Bone marrow (tissue), 2 donors: ENCODE data around the gene B3GNT3.

Experiments used
- DNase-seq, 2 donors: peaks; one replicate each; lab custom pipeline; 2025; lab: John Stamatoyannopoulos, UW

The B3GNT3 gene

DNA sequence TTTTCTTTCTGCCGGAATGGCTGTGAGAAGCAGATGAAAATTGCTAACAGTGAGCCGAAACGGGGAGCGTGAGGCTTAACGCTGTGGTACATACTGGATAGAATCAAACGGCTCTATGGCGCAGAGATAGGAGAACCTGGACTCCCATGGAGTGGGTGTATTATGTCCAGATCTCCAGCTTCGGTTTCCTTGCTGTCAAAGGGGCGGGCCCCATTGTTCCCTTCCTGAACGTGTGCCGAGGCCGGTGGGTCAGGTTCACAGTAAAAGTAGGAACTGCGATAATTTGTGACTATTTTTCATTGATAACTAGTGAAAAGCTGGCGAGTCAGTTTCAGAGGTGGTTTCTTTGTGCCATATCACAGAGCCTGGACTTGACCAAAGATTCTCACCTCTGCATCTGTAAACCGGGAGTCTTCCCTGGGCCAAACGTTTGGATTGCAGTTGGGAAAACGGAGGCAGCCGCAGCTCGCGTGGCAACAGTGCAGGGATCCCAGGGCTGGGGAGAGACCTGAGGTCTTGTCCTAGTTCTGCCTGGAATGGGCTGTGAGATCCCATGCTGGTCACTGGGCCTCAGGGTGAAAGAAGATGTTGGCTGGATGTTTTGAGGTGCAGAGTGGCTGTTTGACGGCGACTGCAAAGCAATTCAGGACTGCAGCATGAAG lies 65.5 kb downstream of the B3GNT3 start:
- DNase-seq = no peak

- DNase-seq = no peak
Measured at GRCh38 chr19:17860993-17861360, 66.0 kb downstream of the B3GNT3 start.

DNA sequence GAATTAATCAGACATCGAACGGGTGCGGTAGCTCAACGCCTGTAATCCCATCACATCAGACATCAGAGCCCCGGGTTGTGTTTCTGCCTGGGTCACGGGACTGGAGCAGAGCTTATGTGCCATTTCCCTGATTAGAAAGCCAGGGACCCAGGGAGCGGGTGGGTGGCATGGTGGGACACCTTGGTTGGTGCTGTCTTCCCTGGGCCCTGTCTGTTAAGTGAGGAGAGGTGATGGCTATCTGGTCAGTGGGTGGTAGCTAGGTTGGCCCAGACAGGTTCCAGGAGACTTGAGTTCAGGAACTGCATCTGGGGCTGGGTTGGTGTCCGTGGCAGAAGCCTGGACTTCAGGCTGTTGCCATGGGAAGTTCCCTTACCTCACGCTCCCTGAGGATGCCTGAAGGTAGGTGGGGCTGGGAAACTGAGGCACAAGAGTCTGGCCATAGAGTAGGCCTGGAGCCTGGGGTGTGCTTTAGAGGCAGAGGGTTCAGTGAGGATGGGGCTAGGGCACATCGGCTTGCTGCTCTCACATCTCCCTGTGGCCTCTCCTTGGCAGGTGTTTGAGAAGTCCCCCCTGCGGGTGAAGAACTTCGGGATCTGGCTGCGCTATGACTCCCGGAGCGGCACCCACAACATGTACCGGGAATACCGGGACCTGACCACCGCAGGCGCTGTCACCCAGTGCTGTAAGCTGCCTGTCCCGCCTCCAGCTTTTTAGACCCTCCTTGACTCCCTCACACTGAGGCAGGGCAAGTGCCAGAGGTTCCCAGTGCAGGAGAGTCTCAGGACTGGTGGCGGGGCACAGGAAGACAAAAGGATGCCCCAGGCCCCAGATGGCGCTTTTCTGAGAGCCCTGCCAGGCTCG lies 66.8 kb downstream of the B3GNT3 start:
- DNase-seq = no peak

GRCh38 chr19:17862711-17863519 lies 68.0 kb downstream of the B3GNT3 start:
- no peak for DNase-seq
